Renal pelvis (tissue), 12 donors: ENCODE data around the gene CLDN9. TPM values are rescaled to one million over a fixed set of nuclear protein-coding genes. Genes with fewer than 3 reads are reported as not detected.

Experiments
- DNase-seq: peaks from one replicate; pipeline ENCODE4 v3.0.0-alpha.2; 2013
- long read RNA-seq, 16 experiments: transcript quantifications; one replicate each; lab custom pipeline, GENCODE V29; 2026
- polyA plus RNA-seq, 3 donors: library from polyadenylated mRNA; unstranded; fragments of 120-200 nt; gene quantifications; one replicate each; pipeline ENCODE4 v1.2.1, GENCODE V29; 2013; ENCODE audit not compliant: insufficient read length in 3 of 3

CLDN9 gene
- 1 to 10 TPM; 2.8 to 3.4 (median 3.1) TPM for polyA plus RNA-seq
- long read RNA-seq, donor 1, partial matches to known transcripts: 11 of 14 reads
- long read RNA-seq, donor 1, other reads (novel, unspliced or antisense): 0 of 14 reads
- long read RNA-seq, donor 2, partial matches to known transcripts: 0 of 4 reads
- long read RNA-seq, donor 2, other reads (novel, unspliced or antisense): 0 of 4 reads
- long read RNA-seq, donor 3, transcript CLDN9-201 (1 exons, 2,050 nt): major isoform, 5 of 5 reads
- long read RNA-seq, donor 3, partial matches to known transcripts: 0 of 5 reads
- long read RNA-seq, donor 3, other reads (novel, unspliced or antisense): 0 of 5 reads
- long read RNA-seq, donor 4, transcript CLDN9-201 (1 exons, 2,050 nt): major isoform, 5 of 5 reads
- long read RNA-seq, donor 4, partial matches to known transcripts: 0 of 5 reads
- long read RNA-seq, donor 4, other reads (novel, unspliced or antisense): 0 of 5 reads
- long read RNA-seq, donor 5, partial matches to known transcripts: 0 of 2 reads
- long read RNA-seq, donor 5, other reads (novel, unspliced or antisense): 0 of 2 reads
- long read RNA-seq, donor 6, partial matches to known transcripts: 16 of 16 reads
- long read RNA-seq, donor 6, other reads (novel, unspliced or antisense): 0 of 16 reads
- long read RNA-seq, donor 7, partial matches to known transcripts: 0 of 2 reads
- long read RNA-seq, donor 7, other reads (novel, unspliced or antisense): 0 of 2 reads
- long read RNA-seq, donor 8, partial matches to known transcripts: 0 of 2 reads
- long read RNA-seq, donor 8, other reads (novel, unspliced or antisense): 0 of 2 reads
- long read RNA-seq, donor 9, transcript CLDN9-201 (1 exons, 2,050 nt): major isoform, 7 of 7 reads
- long read RNA-seq, donor 9, partial matches to known transcripts: 0 of 7 reads
- long read RNA-seq, donor 9, other reads (novel, unspliced or antisense): 0 of 7 reads
- long read RNA-seq, donor 10, transcript CLDN9-201 (1 exons, 2,050 nt): major isoform, 5 of 5 reads
- long read RNA-seq, donor 10, partial matches to known transcripts: 0 of 5 reads
- long read RNA-seq, donor 10, other reads (novel, unspliced or antisense): 0 of 5 reads
- long read RNA-seq, donor 11, partial matches to known transcripts: 0 of 4 reads
- long read RNA-seq, donor 11, other reads (novel, unspliced or antisense): 0 of 4 reads
- long read RNA-seq, donor 12, transcript CLDN9-201 (1 exons, 2,050 nt): major isoform, 5 of 5 reads
- long read RNA-seq, donor 12, partial matches to known transcripts: 0 of 5 reads
- long read RNA-seq, donor 12, other reads (novel, unspliced or antisense): 0 of 5 reads
- long read RNA-seq, donor 13, partial matches to known transcripts: 0 of 2 reads
- long read RNA-seq, donor 13, other reads (novel, unspliced or antisense): 0 of 2 reads
- long read RNA-seq, donor 14: 0 reads
- long read RNA-seq, donor 15: 0 reads
- long read RNA-seq, donor 16, transcript CLDN9-201 (1 exons, 2,050 nt): major isoform, 6 of 6 reads
- long read RNA-seq, donor 16, partial matches to known transcripts: 0 of 6 reads
- long read RNA-seq, donor 16, other reads (novel, unspliced or antisense): 0 of 6 reads

GRCh38 chr16:3012828-3013420, at the start of gene CLDN9:
Gene CLDN9, plus strand, starts transcription at chr16:3012923. Its CDS starts 440 bp downstream, at chr16:3013363.
- DNase-seq: no peak

- DNase-seq: no peak
Observed at GRCh38 chr16:2963074-2963722, 49.5 kb upstream of the CLDN9 start.

- no peak for DNase-seq
Observed at GRCh38 chr16:2963723-2964474, 48.8 kb upstream of the CLDN9 start, which contains the start of gene KREMEN2. Gene KREMEN2, plus strand, starts transcription at chr16:2964275. Its CDS starts 246 bp downstream, at chr16:2964521.

GRCh38 chr16:2964475-2965336, 48.0 kb upstream of the CLDN9 start:
- no peak for DNase-seq

- DNase-seq: no peak
Observed at GRCh38 chr16:2966043-2966807, 46.5 kb upstream of the CLDN9 start.

- no peak for DNase-seq
Observed at GRCh38 chr16:2966808-2967191, 45.9 kb upstream of the CLDN9 start.

GRCh38 chr16:2967211-2967631, 45.5 kb upstream of the CLDN9 start:
- DNase-seq: no peak

GRCh38 chr16:2967721-2968161, 45.0 kb upstream of the CLDN9 start:
- no peak for DNase-seq

GRCh38 chr16:2968368-2968737, 44.4 kb upstream of the CLDN9 start:
- DNase-seq: no peak

- DNase-seq: peak; percentile 87
Observed at GRCh38 chr16:2968738-2969544, 43.8 kb upstream of the CLDN9 start, which contains the start of gene PAQR4. Gene PAQR4, plus strand, starts transcription at chr16:2969348. Its CDS starts 327 bp downstream, at chr16:2969675.

GRCh38 chr16:2969545-2970521, 42.9 kb upstream of the CLDN9 start:
- no peak for DNase-seq

- no peak for DNase-seq
Observed at GRCh38 chr16:2970563-2970962, 42.2 kb upstream of the CLDN9 start.

GRCh38 chr16:2971134-2971984, 41.4 kb upstream of the CLDN9 start:
- DNase-seq: no peak
